GM04503 (cell line): ENCODE measurements around the gene RUVBL1.
A peak's percentile ranks its signal among the peaks of the same experiment; 100 is the strongest.

Experiments
- DNase-seq: peaks from one replicate; pipeline ENCODE4 v3.0.0-alpha.2; 2012; ENCODE audit warnings: low read depth

The RUVBL1 gene

DNA sequence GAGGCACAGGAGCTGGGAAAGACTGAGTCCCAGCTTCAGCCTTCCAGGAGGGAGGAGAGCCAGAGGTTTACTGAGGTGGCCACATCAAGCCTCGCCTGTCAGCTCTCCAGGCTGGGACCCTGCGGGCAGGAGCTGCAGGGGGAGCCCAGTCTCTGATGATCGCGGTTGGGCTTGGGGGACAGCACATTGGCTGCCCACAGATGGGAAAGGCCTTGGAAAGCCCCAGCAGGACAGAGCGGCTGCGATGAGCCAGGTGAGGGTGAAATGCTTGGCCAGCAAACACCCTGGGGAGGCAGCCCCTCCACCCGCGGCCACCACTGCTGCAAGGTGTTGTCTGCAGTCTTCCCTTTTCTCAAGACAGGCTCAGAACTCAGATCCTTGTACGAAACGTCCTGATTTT, 40.2 kb downstream of the RUVBL1 start:
- no peak for DNase-seq

DNA sequence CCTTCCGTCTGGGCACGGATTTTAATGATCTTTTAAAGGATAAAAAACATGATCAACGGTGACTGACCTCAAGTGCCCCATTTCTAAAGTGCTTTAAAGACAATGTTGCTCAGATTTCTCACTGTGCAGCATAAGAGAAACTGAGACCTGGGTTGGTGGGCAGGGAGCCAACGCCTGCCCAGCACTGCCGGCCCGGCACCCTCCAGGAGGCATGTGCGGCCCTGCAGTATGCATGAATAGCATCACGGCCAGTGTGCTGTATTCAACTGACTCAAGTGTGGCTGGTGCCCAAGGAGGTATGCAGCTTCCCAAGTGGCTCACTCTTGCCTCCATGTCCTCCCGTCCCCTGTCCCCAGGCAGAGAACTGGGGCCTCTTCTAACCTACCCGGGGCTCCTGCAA, 41.1 kb downstream of the RUVBL1 start:
- DNase-seq, result no peak

DNA sequence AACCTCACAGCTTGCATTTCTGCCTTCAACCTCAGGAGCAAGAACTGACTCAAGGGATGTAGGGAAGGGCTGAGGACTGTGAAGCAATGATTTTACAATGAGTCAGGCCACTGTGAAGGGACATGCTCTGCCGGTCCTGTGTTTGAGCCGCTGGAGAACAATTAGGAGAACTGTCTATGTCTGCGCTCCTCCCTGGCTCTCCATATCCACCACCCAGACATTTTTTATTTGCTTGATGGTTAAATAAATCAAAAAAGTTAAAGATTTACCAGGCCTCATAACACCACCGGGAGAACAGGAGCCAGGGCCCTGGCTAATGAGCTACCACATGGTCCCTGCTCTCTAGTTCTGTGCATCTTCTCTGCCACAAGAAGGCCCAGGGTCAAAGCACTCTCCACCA, 41.8 kb downstream of the RUVBL1 start:
- DNase-seq, result no peak

DNA sequence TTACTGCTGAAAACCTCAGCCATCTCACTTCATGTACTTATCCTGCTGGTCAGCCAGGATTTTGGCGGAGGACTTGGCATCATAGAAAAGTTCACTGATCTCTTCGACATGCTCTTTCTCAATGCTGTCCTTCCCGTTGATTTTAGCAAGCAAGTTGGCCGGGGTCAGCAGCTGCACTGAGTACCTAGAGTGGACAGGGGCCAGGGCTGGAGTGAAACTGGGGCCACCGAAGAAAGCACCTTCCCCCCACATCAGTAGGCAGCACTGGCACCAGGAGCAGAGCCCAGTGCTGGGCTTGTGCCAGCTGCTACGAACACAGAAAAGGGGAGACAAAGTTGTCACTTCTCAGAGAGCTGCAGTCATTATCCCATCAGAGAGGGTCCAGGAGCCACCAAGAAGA, 42.4 kb downstream of the RUVBL1 start:
- no peak for DNase-seq

DNA sequence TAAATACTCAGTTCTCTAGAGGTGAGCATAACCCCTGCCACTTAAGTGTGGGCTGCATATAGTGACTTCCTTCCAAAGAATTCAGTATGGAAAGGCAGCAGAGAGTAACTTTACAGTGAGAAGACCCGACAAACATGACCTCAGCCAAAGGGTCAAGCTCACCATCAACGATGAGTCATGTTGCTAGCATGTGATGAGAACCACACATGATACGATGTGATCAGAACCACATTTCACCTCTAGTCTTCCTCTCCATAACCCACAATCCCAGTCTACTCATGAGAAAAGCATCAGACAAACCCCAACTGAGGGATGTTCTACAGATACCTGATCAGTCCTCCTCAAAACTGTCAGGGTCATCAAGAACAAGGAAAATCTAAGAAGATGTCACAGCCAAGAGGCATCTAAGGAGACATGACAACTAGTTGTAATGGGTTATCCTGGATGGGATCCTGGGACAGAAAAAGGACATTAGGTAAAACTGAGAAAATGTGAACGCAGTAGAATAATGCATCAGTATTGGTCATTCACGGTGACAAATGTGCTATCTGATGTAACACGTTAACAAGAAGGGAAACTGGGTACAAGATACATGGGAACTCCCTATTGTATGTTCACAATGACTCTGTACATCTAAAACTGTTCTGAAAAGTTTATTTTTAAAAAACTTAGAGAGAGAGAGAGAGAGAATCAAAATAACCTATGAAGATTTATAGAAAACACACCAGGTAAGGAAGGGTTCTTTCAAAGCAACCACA, 43.1 kb downstream of the RUVBL1 start:
- DNase-seq, result peak; percentile 72

DNA sequence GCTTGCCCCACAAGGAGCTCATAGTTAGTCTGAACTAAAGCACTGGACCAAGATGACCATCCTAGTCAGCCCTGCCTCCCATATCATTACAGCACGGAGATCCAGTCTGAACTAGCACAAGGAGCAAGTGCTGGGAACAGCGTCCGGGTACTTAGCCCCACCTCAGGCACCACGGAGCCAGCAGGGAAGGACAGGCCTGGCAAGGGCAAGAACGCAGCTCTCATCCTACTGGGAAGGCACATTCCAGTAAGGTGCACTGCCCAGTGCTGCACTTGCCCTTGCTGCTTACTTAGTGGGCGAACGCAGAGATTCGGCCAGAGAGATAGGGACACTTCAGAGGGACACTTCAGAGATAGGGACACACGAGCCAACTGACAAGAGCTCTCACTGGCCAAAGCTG, 43.8 kb downstream of the RUVBL1 start:
- DNase-seq, result no peak

DNA sequence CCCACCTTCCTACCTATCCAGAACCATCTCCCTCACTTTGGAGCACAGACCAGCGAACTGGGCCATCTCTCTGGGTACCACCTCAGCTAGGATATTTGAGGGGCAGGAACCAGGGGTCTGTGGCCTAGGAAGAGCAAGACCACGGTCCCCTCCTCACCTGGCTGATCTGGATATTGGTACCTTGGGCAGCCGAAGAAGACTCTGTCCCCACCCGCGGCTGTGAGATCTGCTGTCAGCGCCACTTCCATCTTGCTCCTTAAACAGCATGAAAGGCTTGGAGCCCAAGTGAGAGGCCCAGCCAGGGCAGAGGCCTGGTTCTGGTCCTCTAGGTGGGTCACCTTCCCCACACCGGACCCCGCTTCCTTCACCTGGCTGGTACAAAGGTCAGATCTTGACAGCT, 44.7 kb downstream of the RUVBL1 start:
- no peak for DNase-seq

DNA sequence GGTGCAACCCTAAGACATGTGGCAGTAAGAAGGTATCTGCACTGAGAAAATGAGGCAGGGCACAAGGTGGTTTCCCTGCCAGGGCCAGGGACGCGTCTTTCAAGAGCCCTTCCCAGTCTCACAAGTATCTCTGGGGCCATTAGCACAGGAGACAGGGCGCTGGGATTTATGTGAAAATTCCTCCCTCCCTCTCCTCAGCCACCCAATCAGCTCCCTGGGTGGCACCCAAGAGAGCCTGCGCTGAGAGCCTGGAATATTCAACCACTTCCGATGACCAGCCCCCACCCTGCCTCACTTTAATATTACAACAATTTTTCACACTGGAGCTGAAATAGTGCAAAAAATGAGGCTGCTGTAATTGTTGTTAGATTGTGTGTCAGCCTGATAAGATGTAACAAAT, 45.3 kb downstream of the RUVBL1 start:
- no peak for DNase-seq

DNA sequence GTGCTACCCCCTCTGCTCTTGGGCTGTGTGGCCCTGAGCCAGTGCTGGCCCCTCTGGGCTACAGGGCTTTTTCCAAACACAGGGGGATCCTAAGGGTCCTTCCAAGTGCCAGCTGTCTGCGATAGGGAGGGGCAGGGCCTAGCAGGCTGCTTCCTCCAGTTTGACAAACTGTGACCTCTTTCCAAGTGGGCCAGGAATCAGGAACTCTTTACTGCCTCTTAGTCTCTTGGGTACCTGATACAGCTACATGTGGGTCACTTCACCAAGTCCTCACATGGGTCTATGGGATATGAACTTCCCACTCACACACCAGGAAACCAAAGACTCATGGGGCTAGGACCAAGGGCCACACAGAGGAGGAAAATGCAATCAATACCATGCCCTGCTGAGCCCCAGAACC, 45.9 kb downstream of the RUVBL1 start:
- no peak for DNase-seq

DNA sequence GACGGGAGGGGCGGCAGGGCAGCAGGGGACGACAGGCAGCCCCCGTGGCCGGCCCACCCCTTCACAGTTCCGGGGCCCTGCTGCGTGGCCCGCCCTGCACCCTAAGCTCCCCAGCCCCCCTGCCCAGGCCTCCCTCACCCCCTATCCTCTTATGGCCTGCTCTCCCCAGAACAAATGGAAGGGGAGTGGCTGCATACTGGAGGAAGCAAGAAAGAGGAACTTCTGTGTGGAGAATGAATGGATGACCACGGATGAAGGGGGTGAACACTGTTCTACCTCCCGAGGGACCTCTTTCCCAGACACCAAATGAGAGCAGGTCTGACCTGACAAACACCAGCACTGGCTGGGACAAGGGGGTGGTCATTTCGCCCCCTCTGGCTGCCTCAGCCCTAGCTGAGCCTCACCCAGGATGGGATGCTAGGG, 46.4 kb downstream of the RUVBL1 start:
- no peak for DNase-seq

DNA sequence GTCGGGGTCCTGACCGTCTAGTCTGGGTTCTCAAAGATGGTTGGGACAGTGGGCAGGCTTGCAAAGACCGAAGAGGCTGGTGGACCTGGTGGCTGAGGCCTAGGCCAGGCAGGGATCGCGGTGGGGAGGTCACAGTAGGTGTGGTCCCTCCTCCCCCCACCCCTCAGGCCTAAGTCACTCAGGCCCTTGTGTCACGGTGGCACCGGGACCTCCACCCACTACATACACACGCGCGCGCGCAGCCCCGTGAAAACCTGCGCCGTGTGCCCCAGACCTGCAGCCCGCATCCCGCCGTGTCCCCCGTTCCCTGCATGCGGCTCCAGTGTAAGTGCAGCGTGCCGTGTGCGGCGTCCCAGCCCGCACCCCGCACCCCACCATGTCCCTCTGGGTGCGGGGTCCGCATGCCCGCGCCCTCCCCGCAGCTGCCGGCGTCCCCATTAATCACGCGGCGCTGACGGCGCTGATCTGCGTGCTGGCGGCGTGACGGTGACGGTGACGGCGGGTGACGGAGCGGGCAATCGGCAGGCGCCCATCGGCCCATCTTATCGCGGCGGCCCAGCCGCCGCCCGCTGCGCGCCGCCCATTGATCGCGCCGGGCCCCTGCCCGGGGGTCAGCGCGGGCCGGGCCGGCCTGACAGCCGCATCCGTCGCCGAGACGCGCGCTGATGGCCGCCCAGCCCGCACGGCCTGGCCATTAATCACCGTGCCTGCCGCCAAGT, 47.0 kb downstream of the RUVBL1 start:
- DNase-seq, result no peak

DNA sequence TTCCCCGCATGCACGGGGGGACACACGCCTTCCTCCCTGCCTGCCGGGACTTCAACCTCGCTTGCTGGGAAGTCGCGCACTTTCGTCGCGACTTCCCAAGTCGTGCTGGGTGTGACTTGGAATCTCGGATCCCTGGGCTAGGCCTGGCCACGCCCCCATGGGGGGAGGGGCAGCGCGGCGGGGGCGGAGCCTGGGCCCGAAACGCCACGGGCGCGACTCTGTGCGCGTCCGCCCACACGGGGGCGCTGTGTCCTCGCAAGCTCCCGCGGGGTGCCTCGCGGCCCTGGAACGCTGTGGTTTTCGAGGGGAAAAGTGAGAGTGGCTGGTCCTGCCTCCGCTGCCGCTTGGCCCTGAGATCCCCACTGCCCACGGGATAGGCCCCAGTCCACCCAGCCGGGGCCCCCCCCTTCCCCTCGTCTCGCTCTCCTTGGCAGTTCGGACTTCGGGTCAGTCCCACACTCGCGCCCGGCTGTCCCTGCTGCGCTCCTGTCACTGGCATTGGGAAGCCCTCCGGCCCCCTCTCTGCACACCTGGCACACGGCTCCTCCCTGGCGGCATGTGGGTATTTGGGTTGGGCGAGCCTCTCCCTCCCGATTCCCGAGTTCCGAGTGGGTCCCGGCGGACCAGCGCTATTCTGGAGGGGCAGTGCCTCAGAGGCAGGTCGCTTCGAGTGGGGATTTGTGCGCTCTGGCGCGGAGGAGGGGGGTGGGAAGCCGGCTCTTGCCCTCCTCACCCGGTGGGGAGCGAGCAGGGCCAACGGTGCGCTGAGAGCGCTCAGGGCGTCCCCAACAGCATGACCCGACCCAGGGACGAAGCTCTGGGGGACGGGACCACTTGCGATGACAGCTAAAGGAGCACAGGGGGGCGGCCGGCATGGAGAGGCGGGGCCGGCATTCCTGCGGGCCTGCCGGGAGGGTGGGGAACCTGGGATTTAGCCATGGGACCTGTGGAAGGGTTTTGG, 47.8 kb downstream of the RUVBL1 start:
- DNase-seq, result no peak

DNA sequence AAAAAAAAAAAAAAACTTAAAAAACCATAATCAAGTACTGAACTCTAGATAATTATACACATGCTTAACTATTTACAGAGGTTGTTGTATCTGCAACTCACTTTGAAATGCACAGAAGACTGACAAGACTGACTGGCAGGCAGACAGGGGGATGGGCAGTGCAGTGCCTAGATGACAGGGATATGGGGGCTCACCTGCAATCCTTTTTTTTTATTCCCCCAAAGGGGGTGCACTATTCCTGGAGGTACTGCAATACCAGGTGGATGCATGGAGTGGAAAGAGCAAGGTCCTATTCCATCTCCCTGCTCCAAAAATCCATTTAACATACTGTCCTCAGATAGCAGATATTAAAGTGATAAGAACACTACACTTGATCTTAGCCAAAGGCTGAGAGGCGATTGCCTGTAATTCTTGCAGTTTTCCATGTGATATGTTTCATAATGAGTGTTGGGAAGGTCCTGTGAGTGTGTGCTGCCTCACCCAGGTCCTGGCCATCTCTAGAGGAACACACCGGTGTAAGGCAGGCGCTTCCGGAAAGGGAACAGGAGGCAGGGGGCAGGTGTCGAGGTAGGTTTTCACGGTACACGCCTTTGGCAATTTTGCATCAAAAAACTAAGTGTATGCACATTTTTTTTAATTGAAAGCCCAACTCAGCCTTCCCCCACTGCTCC, 48.6 kb downstream of the RUVBL1 start:
- no peak for DNase-seq

DNA sequence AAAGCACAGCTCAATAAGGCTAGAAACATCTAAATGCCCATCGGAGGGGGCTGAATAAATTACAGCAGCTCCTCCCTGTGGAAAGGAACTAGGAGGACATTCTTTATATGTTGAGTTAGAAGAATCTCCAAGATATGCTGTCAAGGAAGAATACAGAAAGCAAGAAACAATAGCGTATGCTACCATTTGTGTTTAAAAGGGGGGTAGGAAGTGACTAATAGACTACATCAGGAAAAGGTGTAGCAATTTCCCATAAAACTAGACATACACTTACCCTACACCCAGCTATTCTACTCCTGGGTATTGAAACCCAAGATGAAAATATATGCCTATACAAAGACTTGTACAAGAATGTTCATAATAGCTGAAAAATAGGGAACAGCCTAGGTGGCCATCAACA, 49.8 kb downstream of the RUVBL1 start:
- no peak for DNase-seq

DNA sequence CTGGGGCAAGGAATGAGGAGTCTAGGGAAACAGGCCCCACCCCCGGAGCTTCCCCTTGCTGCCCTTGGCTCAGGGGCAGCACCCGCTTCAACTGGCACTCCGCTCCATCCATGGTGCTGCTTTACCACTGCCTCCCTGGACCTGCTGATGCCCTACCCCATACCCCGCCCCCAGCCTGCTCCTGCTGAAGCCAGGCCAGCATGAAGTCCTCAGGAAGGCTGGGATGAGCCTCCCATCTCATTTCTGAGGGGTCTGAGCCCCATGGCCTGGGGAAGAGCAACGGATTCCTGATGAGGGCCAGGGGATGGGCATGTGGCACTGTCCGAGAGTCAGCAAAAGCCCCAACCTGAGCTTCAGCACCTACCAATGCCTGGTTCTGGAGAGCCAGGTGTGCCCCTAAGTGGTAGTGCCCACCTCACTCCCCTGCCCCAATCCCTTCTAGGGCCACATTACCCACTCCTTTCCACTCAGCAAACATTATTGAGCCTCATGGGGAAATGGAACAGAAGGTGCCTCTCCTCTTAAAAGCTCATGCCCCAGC, 50.4 kb downstream of the RUVBL1 start:
- DNase-seq, result no peak

DNA sequence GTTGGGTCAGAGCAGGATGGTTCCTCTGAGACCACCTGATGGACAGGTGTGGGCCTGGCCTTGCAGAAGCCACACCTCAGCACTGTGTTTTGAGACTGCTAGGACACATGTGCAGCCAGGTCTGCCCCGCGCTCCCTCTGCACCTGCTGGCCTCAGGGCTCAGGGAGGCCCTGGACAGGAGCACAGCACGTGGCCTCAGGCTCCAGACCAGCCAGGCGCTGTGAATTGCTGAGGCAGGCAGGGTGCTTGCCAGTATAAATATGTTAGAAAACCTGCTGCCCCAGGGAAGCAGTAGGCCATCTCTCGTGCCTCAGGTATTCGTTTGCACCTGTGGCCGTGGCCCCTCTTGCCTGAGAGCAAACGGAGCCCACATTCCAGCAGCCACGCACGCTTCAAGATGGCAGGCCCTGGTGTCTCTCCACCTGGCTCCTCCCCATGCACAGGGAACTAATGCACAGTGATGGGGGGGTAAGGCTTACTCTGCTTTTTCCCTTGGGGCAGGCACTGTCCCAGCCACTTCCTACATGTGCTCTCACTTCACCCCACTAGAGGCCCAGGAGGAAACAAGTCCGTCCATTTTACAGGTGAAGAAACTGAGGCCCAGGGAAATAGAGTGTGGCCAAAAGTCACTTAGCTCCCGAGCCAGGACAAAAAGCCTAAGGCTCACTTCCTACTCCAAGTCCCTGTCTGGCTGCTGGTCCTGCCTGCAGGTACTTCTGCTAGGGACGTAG, 51.0 kb downstream of the RUVBL1 start:
- DNase-seq, result no peak

DNA sequence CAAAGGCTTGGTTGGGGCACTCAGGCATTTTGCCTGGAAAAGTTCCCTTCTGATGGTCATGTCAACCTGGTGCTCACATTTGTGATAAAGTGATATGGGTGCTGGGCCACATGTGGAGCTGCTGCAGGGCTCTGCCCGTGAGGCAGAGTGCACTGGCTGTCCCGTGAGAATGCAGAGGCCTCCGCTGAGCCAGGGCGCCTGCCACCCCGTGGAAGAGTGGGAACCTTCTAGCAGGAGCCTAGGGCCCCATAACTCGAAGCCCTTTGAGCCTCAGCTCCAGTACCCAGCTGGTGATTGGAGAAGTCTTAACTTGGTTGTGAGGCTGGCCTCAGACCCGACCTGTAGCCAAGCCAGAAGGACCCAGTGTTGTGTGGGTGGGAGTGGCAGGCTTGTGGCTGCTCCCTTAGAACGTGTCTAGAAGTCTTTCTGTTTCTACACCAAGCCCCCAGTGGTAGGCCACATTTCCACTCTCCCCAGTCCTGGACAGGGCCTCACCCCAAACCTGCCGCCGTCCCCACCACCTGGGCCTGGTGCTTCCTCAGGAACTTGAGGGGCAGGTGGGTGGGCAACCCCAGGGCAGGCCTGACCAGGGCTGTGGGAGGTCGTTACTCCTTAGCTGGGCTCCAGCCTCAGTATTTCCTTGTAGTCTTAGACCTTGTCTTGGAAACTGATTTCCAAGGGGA, 51.7 kb downstream of the RUVBL1 start:
- no peak for DNase-seq

DNA sequence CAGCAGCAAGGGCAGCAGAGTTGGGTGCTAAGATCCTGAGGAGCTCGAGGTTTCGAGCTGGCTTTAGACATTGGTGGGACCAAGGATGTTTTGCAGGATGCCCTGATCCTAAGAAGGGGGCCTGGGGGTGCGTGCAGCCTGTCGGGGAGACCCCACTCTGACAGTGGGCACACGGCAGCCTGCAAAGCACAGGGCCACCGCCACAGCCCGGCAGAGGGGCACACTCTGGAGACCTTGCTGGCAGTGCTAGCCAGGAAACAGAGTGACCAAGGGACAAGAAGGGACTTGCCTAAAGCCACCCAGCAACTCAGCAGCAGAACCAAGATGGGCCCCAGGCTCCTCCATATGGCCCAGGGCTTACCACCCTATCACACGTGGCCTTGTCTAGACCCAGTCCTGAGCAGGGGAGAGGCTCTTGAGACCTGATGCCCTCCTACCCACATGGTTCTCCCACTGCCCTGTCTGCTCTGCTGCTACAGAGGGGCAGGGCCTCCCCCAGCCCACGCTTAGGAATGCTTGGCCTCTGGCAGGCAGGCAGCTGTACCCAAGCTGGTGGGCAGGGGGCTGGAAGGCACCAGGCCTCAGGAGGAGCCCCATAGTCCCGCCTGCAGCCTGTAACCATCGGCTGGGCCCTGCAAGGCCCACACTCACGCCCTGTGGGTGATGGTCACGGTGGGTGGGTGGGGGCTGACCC, 52.6 kb downstream of the RUVBL1 start:
- no peak for DNase-seq

DNA sequence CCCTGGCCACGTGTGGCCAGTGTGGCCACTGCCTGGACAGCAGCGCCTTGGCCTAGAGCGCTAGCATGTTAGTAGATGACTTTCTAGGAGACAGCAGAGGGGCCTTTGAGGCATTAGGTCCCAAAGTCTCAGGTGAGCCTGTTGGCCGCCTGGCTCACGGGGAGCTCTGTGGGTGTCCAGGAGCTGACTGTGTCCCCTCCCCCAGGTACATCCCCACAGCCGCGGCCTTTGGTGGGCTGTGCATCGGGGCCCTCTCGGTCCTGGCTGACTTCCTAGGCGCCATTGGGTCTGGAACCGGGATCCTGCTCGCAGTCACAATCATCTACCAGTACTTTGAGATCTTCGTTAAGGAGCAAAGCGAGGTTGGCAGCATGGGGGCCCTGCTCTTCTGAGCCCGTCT, 54.3 kb downstream of the RUVBL1 start:
- DNase-seq, result no peak

DNA sequence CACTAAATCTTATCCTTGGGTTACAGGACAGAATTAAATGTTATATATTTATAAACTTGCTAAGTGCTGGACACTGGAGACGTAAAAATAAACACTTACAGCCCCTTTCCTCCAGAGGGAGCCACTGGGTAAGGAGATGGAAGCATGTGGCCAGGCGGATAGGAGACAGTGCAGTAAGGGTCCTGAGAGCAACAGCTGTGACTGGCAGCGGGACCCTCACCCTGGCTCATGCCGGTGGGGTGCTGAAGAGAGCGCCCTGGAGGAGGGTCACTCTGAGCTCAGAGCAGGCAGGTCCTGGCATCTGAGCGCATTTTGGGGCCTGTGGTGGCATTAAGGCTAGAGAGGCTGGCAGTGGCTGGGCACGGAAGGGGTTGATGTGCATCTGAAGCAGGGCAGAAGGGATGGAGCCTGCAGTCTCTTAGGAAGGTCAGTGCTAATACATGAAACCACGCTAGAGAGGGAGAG, 55.4 kb downstream of the RUVBL1 start:
- DNase-seq, result no peak
